Fibroblast of the aortic adventitia (primary cell): ENCODE results near the gene PPARD. TPM values are rescaled to one million over a fixed set of nuclear protein-coding genes. Genes with fewer than 3 reads are reported as not detected.

Source experiments
- DNase-seq: peaks from one replicate; pipeline ENCODE4 v3.0.0-alpha.2; 2010; ENCODE audit warnings: low read depth
- H3K4me3 ChIP-seq: 2 replicates; pipeline ENCODE4 v1.5.1; 2011; ENCODE audit warnings: low read depth, mild to moderate bottlenecking, control low read depth, low read length, moderate library complexity
- CTCF ChIP-seq: IDR thresholded peaks from 2 replicates; pipeline ENCODE4 v1.5.1; 2011; ENCODE audit warnings: mild to moderate bottlenecking, low read length, control low read depth, inconsistent platforms; ENCODE audit not compliant: insufficient read depth
- total RNA-seq: library from RNA; depleted of rRNA; stranded (reverse); fragments of >200 nt; gene quantifications from 2 replicates; pipeline ENCODE4 v1.2.3, GENCODE V29; 2012; ENCODE audit warnings: low replicate concordance

The PPARD gene
- total RNA-seq, 1 donor = 10.4 TPM

GRCh38 chr6:35371494-35372262 is 29.3 kb downstream of the PPARD start:
- no peak for TF ChIP-seq CTCF
- H3K4me3 ChIP-seq = no peak overlapping the region
- DNase-seq = no peak

GRCh38 chr6:35372633-35373032 is 30.3 kb downstream of the PPARD start:
- DNase-seq = no peak
- no peak for TF ChIP-seq CTCF
- no peak overlapping the region for H3K4me3 ChIP-seq

- DNase-seq = no peak
- no peak overlapping the region for H3K4me3 ChIP-seq
- TF ChIP-seq CTCF = no peak
These were observed 33.9 kb downstream of the PPARD start for GRCh38 chr6:35376281-35376680.

GRCh38 chr6:35377002-35377401 is 34.6 kb downstream of the PPARD start:
- no peak for TF ChIP-seq CTCF
- H3K4me3 ChIP-seq = no peak overlapping the region
- peak; percentile 80 for DNase-seq

GRCh38 chr6:35378261-35378660 is 35.9 kb downstream of the PPARD start:
- DNase-seq = no peak
- TF ChIP-seq CTCF = no peak
- no peak overlapping the region for H3K4me3 ChIP-seq

GRCh38 chr6:35381132-35381531 is 38.8 kb downstream of the PPARD start:
- no peak for TF ChIP-seq CTCF
- no peak overlapping the region for H3K4me3 ChIP-seq
- DNase-seq = peak; percentile 50

- no peak overlapping the region for H3K4me3 ChIP-seq
- DNase-seq = no peak
- no peak for TF ChIP-seq CTCF
These were observed 39.7 kb downstream of the PPARD start for GRCh38 chr6:35382015-35382414.
